Gastrocnemius medialis (tissue), 4 donors: Measurements from ENCODE around the gene UGT2A2.

Source experiments
- POLR2A ChIP-seq, 2 donors: fragments of 450-650 bp; IDR thresholded peaks; one replicate each; pipeline ENCODE4 v1.6.1; 2017; ENCODE audit warnings: antibody characterized with exemption in 2 of 2, mild to moderate bottlenecking in 2 of 2, moderate library complexity in 2 of 2
- TF ChIP-seq, protein P1 (sequence below), 5 experiments: fragments of 450-650 bp in 3 of 5; fragments of 200-600 bp in 2 of 5; sonication (generic) in 2 of 5; IDR thresholded peaks in 4 of 5; conservative IDR thresholded peaks in 1 of 5; 1 replicate in 4 of 5; 2 replicates in 1 of 5; pipeline ENCODE4 v1.5.1; 2016 to 2019; ENCODE audit warnings: antibody characterized with exemption in 5 of 5, mild to moderate bottlenecking in 3 of 5, moderate library complexity in 3 of 5

DNA sequence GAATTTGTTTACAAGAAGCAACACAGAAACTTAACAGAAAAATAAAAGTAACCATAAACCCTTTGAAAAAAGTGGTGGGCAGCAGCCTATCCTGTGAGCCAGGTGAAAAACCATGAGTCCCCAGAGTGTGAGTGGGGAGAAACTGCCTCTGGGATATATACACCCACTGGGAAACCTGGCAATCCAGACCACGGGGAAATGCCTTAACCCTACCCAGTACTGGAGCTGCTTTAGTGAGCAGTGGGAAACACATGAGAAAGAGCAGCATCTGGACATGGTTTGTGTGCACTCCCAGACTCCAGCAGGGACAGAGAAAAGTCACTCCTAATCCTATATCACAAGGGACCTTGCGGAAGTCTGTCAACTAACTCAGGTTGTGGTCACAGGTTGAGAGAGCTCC lies 39.4 kb downstream of the UGT2A2 start:
- TF ChIP-seq, protein P1, sequence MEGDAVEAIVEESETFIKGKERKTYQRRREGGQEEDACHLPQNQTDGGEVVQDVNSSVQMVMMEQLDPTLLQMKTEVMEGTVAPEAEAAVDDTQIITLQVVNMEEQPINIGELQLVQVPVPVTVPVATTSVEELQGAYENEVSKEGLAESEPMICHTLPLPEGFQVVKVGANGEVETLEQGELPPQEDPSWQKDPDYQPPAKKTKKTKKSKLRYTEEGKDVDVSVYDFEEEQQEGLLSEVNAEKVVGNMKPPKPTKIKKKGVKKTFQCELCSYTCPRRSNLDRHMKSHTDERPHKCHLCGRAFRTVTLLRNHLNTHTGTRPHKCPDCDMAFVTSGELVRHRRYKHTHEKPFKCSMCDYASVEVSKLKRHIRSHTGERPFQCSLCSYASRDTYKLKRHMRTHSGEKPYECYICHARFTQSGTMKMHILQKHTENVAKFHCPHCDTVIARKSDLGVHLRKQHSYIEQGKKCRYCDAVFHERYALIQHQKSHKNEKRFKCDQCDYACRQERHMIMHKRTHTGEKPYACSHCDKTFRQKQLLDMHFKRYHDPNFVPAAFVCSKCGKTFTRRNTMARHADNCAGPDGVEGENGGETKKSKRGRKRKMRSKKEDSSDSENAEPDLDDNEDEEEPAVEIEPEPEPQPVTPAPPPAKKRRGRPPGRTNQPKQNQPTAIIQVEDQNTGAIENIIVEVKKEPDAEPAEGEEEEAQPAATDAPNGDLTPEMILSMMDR (IDR thresholded peaks at IDR 0.05 in 4 of 5, conservative IDR thresholded peaks at IDR 0.05 in 1 of 5): no peak
- no peak for TF ChIP-seq POLR2A (IDR thresholded peaks at IDR 0.05)
